ENCODE data around the gene ST6GAL2. TPM values are rescaled to one million over a fixed set of nuclear protein-coding genes. Genes with fewer than 3 reads are reported as not detected.

ST6GAL2 gene
- total RNA-seq, 1 experiment from 2014 or later = not detected

DNA sequence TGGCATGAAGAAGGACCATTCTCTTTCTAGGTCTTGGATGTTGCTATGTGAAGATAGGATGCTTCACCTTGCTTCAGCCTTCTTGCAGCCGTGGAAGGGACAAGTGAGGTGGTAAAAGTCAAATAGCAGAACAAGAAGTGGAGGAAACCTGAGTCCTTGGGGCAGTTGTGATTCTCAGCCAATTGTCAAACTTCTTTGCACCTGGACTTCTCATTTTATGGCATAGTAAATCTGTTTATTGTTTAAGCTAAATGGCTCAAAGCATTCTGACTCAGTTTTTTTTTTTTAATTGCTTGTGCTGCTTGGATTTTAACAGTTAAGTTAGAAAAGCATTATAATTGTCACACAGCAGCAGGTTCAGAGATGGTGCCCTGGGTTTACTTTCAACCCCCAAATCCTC is 33.0 kb upstream of the ST6GAL2 start:
- TF ChIP-seq, protein P1, sequence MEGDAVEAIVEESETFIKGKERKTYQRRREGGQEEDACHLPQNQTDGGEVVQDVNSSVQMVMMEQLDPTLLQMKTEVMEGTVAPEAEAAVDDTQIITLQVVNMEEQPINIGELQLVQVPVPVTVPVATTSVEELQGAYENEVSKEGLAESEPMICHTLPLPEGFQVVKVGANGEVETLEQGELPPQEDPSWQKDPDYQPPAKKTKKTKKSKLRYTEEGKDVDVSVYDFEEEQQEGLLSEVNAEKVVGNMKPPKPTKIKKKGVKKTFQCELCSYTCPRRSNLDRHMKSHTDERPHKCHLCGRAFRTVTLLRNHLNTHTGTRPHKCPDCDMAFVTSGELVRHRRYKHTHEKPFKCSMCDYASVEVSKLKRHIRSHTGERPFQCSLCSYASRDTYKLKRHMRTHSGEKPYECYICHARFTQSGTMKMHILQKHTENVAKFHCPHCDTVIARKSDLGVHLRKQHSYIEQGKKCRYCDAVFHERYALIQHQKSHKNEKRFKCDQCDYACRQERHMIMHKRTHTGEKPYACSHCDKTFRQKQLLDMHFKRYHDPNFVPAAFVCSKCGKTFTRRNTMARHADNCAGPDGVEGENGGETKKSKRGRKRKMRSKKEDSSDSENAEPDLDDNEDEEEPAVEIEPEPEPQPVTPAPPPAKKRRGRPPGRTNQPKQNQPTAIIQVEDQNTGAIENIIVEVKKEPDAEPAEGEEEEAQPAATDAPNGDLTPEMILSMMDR (IDR thresholded peaks at IDR 0.05; ENCODE audit: unreplicated experiment) = no peak
- CTCF ChIA-PET = no interaction called here
- H3K36me3 Mint-ChIP-seq (ENCODE audit: insufficient read depth, unreplicated experiment) = no peaks in the 10 kb centered on the region
- BruUV-seq (replicated peaks) = no TSS peak
- H3K27ac Mint-ChIP-seq (ENCODE audit: unreplicated experiment) = no peak overlapping the region
- intact Hi-C loops (cut with micrococcal nuclease; ENCODE audit: unreplicated experiment) = no loop called here
- H3K4me1 Mint-ChIP-seq (ENCODE audit: low read depth, unreplicated experiment) = no peaks in the 10 kb centered on the region
- peaks cover 6% of the 10 kb centered on the region for H3K9me3 Mint-ChIP-seq (ENCODE audit: low read depth, unreplicated experiment)
- no peak for DNase-seq
- no peaks in the 10 kb centered on the region for H3K27me3 Mint-ChIP-seq (ENCODE audit: unreplicated experiment)
- H3K4me3 Mint-ChIP-seq (ENCODE audit: low read depth, unreplicated experiment) = no peak overlapping the region

DNA sequence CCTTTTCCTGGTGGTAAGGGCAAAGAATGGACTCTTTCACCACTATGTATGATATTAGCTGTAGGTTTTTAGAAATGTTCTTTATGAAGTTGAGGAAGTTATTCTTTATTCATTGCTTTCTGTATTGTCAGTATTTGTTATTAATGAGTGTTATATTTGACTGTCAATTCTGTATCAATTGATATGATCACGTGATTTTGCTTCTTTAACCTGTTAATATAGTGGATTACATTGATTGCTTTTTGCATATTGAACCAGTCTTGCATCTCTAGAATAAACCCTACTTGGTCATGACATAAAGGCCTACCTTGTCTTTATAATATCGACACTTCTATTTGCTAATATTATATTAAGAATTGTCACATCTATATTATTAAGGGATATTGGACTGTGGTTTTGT is 18.3 kb upstream of the ST6GAL2 start:
- Mint-ChIP-seq H3K27ac (ENCODE audit: unreplicated experiment) (no peak overlapping the region), H3K27me3 (ENCODE audit: unreplicated experiment) (no peaks in the 10 kb centered on the region), H3K9me3 (ENCODE audit: low read depth, unreplicated experiment) (peaks cover 6% of the 10 kb centered on the region), H3K4me1 (ENCODE audit: low read depth, unreplicated experiment) (no peaks in the 10 kb centered on the region), H3K4me3 (ENCODE audit: low read depth, unreplicated experiment) (no peak overlapping the region), H3K36me3 (ENCODE audit: insufficient read depth, unreplicated experiment) (no peaks in the 10 kb centered on the region)
- BruUV-seq (replicated peaks) = no TSS peak
- TF ChIP-seq, protein P1 (IDR thresholded peaks at IDR 0.05; ENCODE audit: unreplicated experiment) = no peak
- no peak for DNase-seq
- CTCF ChIA-PET = no interaction called here
- intact Hi-C loops (cut with micrococcal nuclease; ENCODE audit: unreplicated experiment) = no loop called here

GRCh38 chr2:106899786-106900530 is 14.0 kb upstream of the ST6GAL2 start:
- Mint-ChIP-seq H3K27ac (ENCODE audit: unreplicated experiment) (no peak overlapping the region), H3K36me3 (ENCODE audit: insufficient read depth, unreplicated experiment) (no peaks in the 10 kb centered on the region), H3K27me3 (ENCODE audit: unreplicated experiment) (no peaks in the 10 kb centered on the region), H3K4me1 (ENCODE audit: low read depth, unreplicated experiment) (no peaks in the 10 kb centered on the region), H3K9me3 (ENCODE audit: low read depth, unreplicated experiment) (peaks cover 8% of the 10 kb centered on the region), H3K4me3 (ENCODE audit: low read depth, unreplicated experiment) (no peak overlapping the region)
- TF ChIP-seq, protein P1 (IDR thresholded peaks at IDR 0.05; ENCODE audit: unreplicated experiment) = no peak
- no peak for DNase-seq
- BruUV-seq (replicated peaks) = no TSS peak
- CTCF ChIA-PET = no interaction called here
- intact Hi-C loops (cut with micrococcal nuclease; ENCODE audit: unreplicated experiment) = no loop called here

DNA sequence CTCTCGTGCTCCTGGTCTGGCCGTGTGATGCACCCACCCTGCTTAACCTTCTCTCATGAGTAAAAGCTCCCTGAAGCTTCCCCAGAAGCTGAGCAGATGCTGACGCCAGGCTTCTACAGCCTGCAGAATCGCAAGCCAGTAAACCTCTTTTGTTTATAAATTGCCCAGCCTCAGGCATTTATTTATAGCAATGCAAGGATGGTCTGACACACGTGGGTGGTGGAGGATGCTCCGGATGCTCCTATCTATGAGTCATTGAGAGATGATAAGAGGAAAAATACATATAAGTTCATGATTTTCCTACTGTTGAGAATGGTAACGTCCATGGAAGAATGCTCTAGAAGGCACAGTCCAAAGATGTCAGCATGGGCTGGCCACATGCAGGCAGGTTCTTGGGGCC is 8.6 kb upstream of the ST6GAL2 start:
- no peak for DNase-seq
- CTCF ChIA-PET = no interaction called here
- no TSS peak for BruUV-seq (replicated peaks)

More for the DNA sequence above, 8.6 kb upstream of the ST6GAL2 start:
- Mint-ChIP-seq H3K9me3 (ENCODE audit: low read depth, unreplicated experiment) (peaks cover 4% of the 10 kb centered on the region), H3K4me3 (ENCODE audit: low read depth, unreplicated experiment) (no peak overlapping the region), H3K27me3 (ENCODE audit: unreplicated experiment) (no peaks in the 10 kb centered on the region), H3K4me1 (ENCODE audit: low read depth, unreplicated experiment) (no peaks in the 10 kb centered on the region), H3K36me3 (ENCODE audit: insufficient read depth, unreplicated experiment) (no peaks in the 10 kb centered on the region), H3K27ac (ENCODE audit: unreplicated experiment) (no peak overlapping the region)
- intact Hi-C loops (cut with micrococcal nuclease; ENCODE audit: unreplicated experiment) = no loop called here
- TF ChIP-seq, protein P1 (IDR thresholded peaks at IDR 0.05; ENCODE audit: unreplicated experiment) = no peak

Data from Calu3 (cell line).